HepG2 (cell line): ENCODE results near the gene SECTM1. TPM values are rescaled to one million over a fixed set of nuclear protein-coding genes. Genes with fewer than 3 reads are reported as not detected.

Experiments used
- CEBPZ ChIP-seq: IDR thresholded peaks from 2 replicates; pipeline ENCODE4 v1.6.1; 2012; ENCODE audit warnings: low read length, improper control_type of control experiment
- HOXD1 ChIP-seq: sonication (generic); formaldehyde crosslinking; IDR thresholded peaks from 2 replicates; pipeline ENCODE4 v1.5.0; 2020; ENCODE audit warnings: missing genetic modification reagents
- JDP2 ChIP-seq: sonication (generic); formaldehyde crosslinking; IDR thresholded peaks from 2 replicates; pipeline ENCODE4 v1.8.1; 2022; ENCODE audit warnings: missing genetic modification reagents, borderline replicate concordance
- KDM3A ChIP-seq: IDR thresholded peaks from 2 replicates; pipeline ENCODE4 v1.6.1; 2018; ENCODE audit warnings: low read depth, missing compliant biosample characterization
- MBNL3 ChIP-seq: fragments of 250-450 bp; sonication (Bioruptor Pico); conservative IDR thresholded peaks from 2 replicates; pipeline ENCODE4 v1.8.0; 2022; ENCODE audit warnings: mild to moderate bottlenecking, inconsistent platforms
- NKX3-1 ChIP-seq: sonication (generic); formaldehyde crosslinking; IDR thresholded peaks from 2 replicates; pipeline ENCODE4 v1.5.0; 2020; ENCODE audit warnings: missing genetic modification reagents
- SMYD3 ChIP-seq: sonication (generic); formaldehyde crosslinking; IDR thresholded peaks from 2 replicates; pipeline ENCODE4 v1.8.1; 2023; ENCODE audit warnings: mild to moderate bottlenecking, missing genetic modification reagents
- SNAI1 ChIP-seq: sonication (generic); formaldehyde crosslinking; IDR thresholded peaks from 2 replicates; pipeline ENCODE4 v1.5.0; 2020; ENCODE audit warnings: mild to moderate bottlenecking, missing genetic modification reagents, borderline replicate concordance
- SP1 ChIP-seq, 2 experiments: fragments of 450-650 bp in 1 of 2; sonication (generic) in 1 of 2; formaldehyde crosslinking in 1 of 2; IDR thresholded peaks; 2 replicates each; pipeline versions ENCODE4 v1.4.0 to v1.6.1; 2016 to 2020; ENCODE audit warnings: missing genetic modification reagents in 1 of 2
- SYNCRIP ChIP-seq: fragments of 200-400 bp; formaldehyde crosslinking; IDR thresholded peaks from 2 replicates; pipeline ENCODE4 v1.6.1; 2018; ENCODE audit warnings: mild to moderate bottlenecking, low read depth, low read length; ENCODE audit not compliant: insufficient read depth
- TCF12 ChIP-seq, 2 experiments: fragments of 450-650 bp in 1 of 2; sonication (generic) in 1 of 2; formaldehyde crosslinking in 1 of 2; IDR thresholded peaks; 2 replicates each; pipeline versions ENCODE4 v1.6.1 to v1.8.0; 2017 to 2022; ENCODE audit warnings: antibody characterized with exemption in 1 of 2, mild to moderate bottlenecking in 1 of 2, missing genetic modification reagents in 1 of 2, moderate library complexity in 1 of 2
- TFE3 ChIP-seq: IDR thresholded peaks from 2 replicates; pipeline ENCODE4 v1.6.1; 2016
- ZFP90 ChIP-seq: sonication (generic); formaldehyde crosslinking; IDR thresholded peaks from 2 replicates; pipeline ENCODE4 v1.8.0; 2022; ENCODE audit warnings: missing genetic modification reagents, mild to moderate bottlenecking, inconsistent platforms, borderline replicate concordance
- ZNF12 ChIP-seq: sonication (generic); formaldehyde crosslinking; IDR thresholded peaks from 2 replicates; pipeline ENCODE4 v1.5.0; 2020; ENCODE audit warnings: missing genetic modification reagents
- ZNF256 ChIP-seq: sonication (generic); formaldehyde crosslinking; conservative IDR thresholded peaks from 2 replicates; pipeline ENCODE4 v1.4.0; 2020; ENCODE audit warnings: missing genetic modification reagents
- ZNF263 ChIP-seq: sonication (generic); formaldehyde crosslinking; IDR thresholded peaks from 2 replicates; pipeline ENCODE4 v1.4.0; 2020; ENCODE audit warnings: missing genetic modification reagents
- ZNF30 ChIP-seq: sonication (generic); formaldehyde crosslinking; IDR thresholded peaks from 2 replicates; pipeline ENCODE4 v1.5.0; 2020; ENCODE audit warnings: mild to moderate bottlenecking, missing genetic modification reagents
- ZNF430 ChIP-seq: sonication (generic); formaldehyde crosslinking; IDR thresholded peaks from 2 replicates; pipeline ENCODE4 v1.9.0; 2021; ENCODE audit warnings: mild to moderate bottlenecking, missing genetic modification reagents
- ZNF713 ChIP-seq: sonication (generic); formaldehyde crosslinking; IDR thresholded peaks from 2 replicates; pipeline ENCODE4 v1.4.0; 2020; ENCODE audit warnings: mild to moderate bottlenecking, missing genetic modification reagents
- ZNF776 ChIP-seq: sonication (generic); formaldehyde crosslinking; IDR thresholded peaks from 2 replicates; pipeline ENCODE4 v1.4.0; 2020; ENCODE audit warnings: mild to moderate bottlenecking, missing genetic modification reagents
- ZSCAN9 ChIP-seq: IDR thresholded peaks from 2 replicates; pipeline ENCODE4 v1.6.1; 2016; ENCODE audit warnings: borderline replicate concordance
- polyA plus RNA-seq, 8 experiments: library from polyadenylated mRNA; depleted of rRNA in 3 of 8; stranded (reverse) in 7 of 8; unstranded in 1 of 8; fragments of >200 nt; fragmentation: Illumina TruSeq in 4 of 8; extraction: Trizol in 4 of 8; gene quantifications; 2 replicates each; pipeline versions ENCODE4 v1.2.1 to v1.2.3, GENCODE V29; 2011 to 2016; ENCODE audit warnings: low read depth in 4 of 8, missing spikeins in 1 of 8, mixed read lengths in 1 of 8; ENCODE audit not compliant: insufficient read depth in 1 of 8
- total RNA-seq, 5 experiments: library from RNA; depleted of rRNA; stranded (reverse); fragments of >200 nt; fragmentation: Illumina TruSeq; extraction: Trizol; gene quantifications; 2 replicates each; pipeline ENCODE4 v1.2.3, GENCODE V29; 2016; ENCODE audit warnings: low read depth in 1 of 5
- TF ChIP-seq, protein P1 (sequence below): sonication (generic); formaldehyde crosslinking; IDR thresholded peaks from 2 replicates; pipeline ENCODE4 v1.5.0; 2020; ENCODE audit warnings: missing genetic modification reagents
- TF ChIP-seq, protein P2 (sequence below): sonication (generic); formaldehyde crosslinking; IDR thresholded peaks from 2 replicates; pipeline ENCODE4 v1.4.0; 2020; ENCODE audit warnings: missing genetic modification reagents

SECTM1 gene
- total and polyA plus RNA-seq, 2 of the 13 experiments (the other 11 are each of a cell fraction or from before 2014, with no cell fraction given), result 3.5 to 5.3 TPM

DNA sequence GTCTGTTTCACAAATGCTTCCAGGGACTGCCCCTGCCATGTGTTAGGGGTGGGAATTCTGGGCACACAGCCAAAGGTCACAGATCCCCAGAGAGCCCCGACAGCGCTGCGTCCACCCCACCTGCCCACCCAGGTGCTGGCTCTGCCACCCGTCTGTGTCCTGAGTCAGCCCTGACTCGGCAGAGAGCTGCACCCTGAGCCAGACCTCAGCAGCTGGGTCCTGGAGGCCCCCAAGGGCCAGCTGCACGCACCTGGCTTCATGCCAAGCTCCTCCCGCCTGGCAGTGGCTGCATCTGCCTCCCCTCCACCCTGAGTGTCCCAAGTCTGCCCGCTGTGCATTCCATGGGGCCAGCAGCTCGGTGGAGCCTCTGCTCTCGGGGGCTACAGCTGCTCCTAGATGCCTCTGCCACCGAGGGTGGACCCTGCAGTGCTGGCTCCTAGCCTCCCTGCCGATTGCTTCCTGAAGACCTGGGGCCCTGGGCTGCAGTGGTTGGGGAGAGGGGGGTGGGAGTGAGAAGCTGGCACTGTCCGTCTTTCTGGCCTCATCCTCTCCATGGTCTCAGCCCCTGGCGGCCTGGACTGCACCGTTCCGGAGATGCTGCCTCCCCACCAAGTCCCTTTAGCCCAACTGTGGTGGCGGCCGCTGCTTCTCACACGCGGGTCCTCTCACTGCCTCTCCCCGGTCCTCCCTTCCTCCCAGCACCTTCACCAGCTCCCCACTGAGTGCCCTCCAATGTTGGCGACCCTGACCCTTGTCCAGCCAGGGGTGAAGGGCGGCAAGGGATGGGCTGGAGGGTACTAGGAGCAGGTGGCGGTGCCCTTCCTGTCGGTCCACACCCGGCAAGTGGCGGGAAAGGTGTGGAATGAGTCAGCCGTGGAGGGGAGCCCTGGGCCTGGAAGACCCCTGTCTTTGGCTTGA, 3.0 kb downstream of the SECTM1 start (continued):
- TF ChIP-seq, protein P1, sequence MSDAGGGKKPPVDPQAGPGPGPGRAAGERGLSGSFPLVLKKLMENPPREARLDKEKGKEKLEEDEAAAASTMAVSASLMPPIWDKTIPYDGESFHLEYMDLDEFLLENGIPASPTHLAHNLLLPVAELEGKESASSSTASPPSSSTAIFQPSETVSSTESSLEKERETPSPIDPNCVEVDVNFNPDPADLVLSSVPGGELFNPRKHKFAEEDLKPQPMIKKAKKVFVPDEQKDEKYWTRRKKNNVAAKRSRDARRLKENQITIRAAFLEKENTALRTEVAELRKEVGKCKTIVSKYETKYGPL, result no peak
- TF ChIP-seq ZNF430 (no peak; the same call in 1 of the 2 replicates), JDP2 (CRISPR knock-in tag) (no peak; the same call in 1 of the 2 replicates), ZFP90 (CRISPR knock-in tag) (no peak; the same call in 1 of the 2 replicates), MBNL3 (CRISPR knock-in tag) (no peak), ZNF256 (CRISPR knock-in tag) (no peak), SNAI1 (0 out of 2 replicates have a peak, but pooled peaks have one; percentile 36), ZNF30 (CRISPR knock-in tag) (no peak), ZNF776 (peak; percentile 58; the same call in 1 of the 2 replicates), CEBPZ (no peak), SMYD3 (no peak), ZNF12 (no peak), TFE3 (CRISPR knock-in tag) (no peak), KDM3A (CRISPR knock-in tag) (no peak; the same call in 1 of the 2 replicates), SP1 (IDR thresholded peaks at IDR 0.05) (no peak), SP1 (CRISPR knock-in tag; IDR thresholded peaks at IDR 0.05) (peak; percentile 54; the same call in 1 of the 2 replicates), HOXD1 (CRISPR knock-in tag) (no peak), TCF12 (IDR thresholded peaks at IDR 0.05) (no peak), TCF12 (CRISPR knock-in tag; IDR thresholded peaks at IDR 0.05) (no peak), SYNCRIP (no peak), NKX3-1 (CRISPR knock-in tag) (no peak), ZSCAN9 (CRISPR knock-in tag) (0 out of 2 replicates have a peak, but pooled peaks have one; percentile 69), ZNF263 (CRISPR knock-in tag) (peak; percentile 67), ZNF713 (no peak)
- TF ChIP-seq, protein P2, sequence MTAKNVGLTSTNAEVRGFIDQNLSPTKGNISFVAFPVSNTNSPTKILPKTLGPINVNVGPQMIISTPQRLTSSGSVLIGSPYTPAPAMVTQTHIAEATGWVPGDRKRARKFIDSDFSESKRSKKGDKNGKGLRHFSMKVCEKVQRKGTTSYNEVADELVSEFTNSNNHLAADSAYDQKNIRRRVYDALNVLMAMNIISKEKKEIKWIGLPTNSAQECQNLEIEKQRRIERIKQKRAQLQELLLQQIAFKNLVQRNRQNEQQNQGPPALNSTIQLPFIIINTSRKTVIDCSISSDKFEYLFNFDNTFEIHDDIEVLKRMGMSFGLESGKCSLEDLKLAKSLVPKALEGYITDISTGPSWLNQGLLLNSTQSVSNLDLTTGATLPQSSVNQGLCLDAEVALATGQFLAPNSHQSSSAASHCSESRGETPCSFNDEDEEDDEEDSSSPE (CRISPR knock-in tag), result peak; percentile 32; the same call in 1 of the 2 replicates
